Measurements from ENCODE around the gene PSMC3. TPM values are rescaled to one million over a fixed set of nuclear protein-coding genes. Genes with fewer than 3 reads are reported as not detected.

The PSMC3 gene
- total RNA-seq, 1 experiment from 2014 or later: 275 TPM

DNA sequence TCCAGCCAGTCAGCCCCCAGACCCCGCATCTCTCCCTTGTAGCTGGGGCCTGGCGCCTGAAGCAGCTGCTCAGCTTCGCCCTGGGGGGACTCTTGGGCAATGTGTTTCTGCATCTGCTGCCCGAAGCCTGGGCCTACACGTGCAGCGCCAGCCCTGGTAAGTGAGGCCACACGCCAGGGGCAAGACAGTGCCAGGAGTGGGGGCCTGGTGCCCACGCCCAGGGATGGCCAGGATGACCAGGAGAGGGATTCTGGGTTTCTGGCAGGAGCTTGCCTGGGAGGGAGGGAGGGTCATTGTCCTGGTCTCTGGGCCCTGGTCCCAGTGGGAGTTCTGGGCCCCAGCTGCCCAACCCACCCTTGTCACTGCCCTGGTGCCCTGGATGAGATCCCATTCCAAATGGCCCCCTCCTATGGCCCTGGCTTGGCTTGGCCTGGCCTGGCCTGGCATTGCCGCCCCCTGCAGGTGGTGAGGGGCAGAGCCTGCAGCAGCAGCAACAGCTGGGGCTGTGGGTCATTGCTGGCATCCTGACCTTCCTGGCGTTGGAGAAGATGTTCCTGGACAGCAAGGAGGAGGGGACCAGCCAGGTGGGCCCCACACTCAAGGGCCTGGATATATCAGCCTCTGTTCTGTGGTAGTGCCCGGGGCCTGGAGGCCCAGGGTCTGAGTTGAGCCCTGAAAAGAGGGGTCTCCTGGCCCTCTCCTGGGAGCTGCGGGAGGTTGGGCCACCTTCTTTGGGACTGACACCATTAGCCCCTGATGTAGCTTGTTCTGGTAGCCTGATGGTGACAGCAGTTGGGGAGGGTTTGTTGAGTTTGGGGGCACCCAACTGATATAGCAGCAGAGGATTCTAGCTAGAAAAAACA lies 14.1 kb downstream of the PSMC3 start:
- no peak overlapping the region for H3K9ac ChIP-seq (ENCODE audit: low read length)
- H4K20me1 ChIP-seq (ENCODE audit: low read length): peaks cover 9% of the 10 kb centered on the region; the same call in 1 of the 2 replicates
- H3K9me3 ChIP-seq (ENCODE audit: low read length): no peaks in the 10 kb centered on the region
- H2AFZ ChIP-seq (ENCODE audit: low read length): no peak overlapping the region
- H3K79me2 ChIP-seq (ENCODE audit: low read length): peaks cover 26% of the 10 kb centered on the region
- no TSS peak for BruUV-seq (replicated peaks)
- ChIA-PET POLR2A (ENCODE audit: unreplicated experiment) (no interaction called here), CTCF (interaction anchor here (0.5 kb wide), 2 partner anchors 42 to 419 kb away, joined by 4 read pairs; no protein-coding TSS in a partner anchor)
- no peak for ATAC-seq
- H3K4me3 ChIP-seq (ENCODE audit: low read length): no peak overlapping the region
- peak; percentile 51 for DNase-seq
- peaks cover 3% of the 10 kb centered on the region for H3F3A ChIP-seq (ENCODE audit: low read length, unreplicated experiment)
- intact Hi-C loops (cut with micrococcal nuclease): no loop called here
- H3K9me2 ChIP-seq (replicated peaks; ENCODE audit: low read length): no peaks in the 10 kb centered on the region
- peaks cover 42% of the 10 kb centered on the region for H3K4me1 ChIP-seq (ENCODE audit: insufficient read depth, low read length)
- no peak overlapping the region for H3K4me2 ChIP-seq (ENCODE audit: low read length)
- H3K36me3 ChIP-seq (ENCODE audit: low read depth, low read length): no peaks in the 10 kb centered on the region; the same call in 1 of the 2 replicates
- TF ChIP-seq, protein P1, sequence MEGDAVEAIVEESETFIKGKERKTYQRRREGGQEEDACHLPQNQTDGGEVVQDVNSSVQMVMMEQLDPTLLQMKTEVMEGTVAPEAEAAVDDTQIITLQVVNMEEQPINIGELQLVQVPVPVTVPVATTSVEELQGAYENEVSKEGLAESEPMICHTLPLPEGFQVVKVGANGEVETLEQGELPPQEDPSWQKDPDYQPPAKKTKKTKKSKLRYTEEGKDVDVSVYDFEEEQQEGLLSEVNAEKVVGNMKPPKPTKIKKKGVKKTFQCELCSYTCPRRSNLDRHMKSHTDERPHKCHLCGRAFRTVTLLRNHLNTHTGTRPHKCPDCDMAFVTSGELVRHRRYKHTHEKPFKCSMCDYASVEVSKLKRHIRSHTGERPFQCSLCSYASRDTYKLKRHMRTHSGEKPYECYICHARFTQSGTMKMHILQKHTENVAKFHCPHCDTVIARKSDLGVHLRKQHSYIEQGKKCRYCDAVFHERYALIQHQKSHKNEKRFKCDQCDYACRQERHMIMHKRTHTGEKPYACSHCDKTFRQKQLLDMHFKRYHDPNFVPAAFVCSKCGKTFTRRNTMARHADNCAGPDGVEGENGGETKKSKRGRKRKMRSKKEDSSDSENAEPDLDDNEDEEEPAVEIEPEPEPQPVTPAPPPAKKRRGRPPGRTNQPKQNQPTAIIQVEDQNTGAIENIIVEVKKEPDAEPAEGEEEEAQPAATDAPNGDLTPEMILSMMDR (conservative IDR thresholded peaks at IDR 0.05; ENCODE audit: low read depth, low read length): peak; percentile 78
- no peak for TF ChIP-seq EZH2phosphoT487 (IDR thresholded peaks at IDR 0.05; ENCODE audit: borderline replicate concordance, low read length)
- TF ChIP-seq EZH2 (IDR thresholded peaks at IDR 0.05; ENCODE audit: low read length, unreplicated experiment): no peak
- H3K27me3 ChIP-seq (ENCODE audit: low read length): no peaks in the 10 kb centered on the region
- no peak overlapping the region for H3K27ac ChIP-seq (ENCODE audit: low read length)

GRCh38 chr11:47410370-47411264 lies 15.6 kb downstream of the PSMC3 start:
- H3K4me3 ChIP-seq (ENCODE audit: low read length): peak overlapping the region; percentile 88; the same call in 1 of the 2 replicates

More at GRCh38 chr11:47410370-47411264, 15.6 kb downstream of the PSMC3 start:
- no TSS peak for BruUV-seq (replicated peaks)
- Histone ChIP-seq H3K4me1 (ENCODE audit: insufficient read depth, low read length) (peaks cover 29% of the 10 kb centered on the region), H3K9me2 (replicated peaks; ENCODE audit: low read length) (no peaks in the 10 kb centered on the region), H4K20me1 (ENCODE audit: low read length) (no peaks in the 10 kb centered on the region), H3K36me3 (ENCODE audit: low read depth, low read length) (no peaks in the 10 kb centered on the region; the same call in 1 of the 2 replicates), H2AFZ (ENCODE audit: low read length) (no peak overlapping the region), H3K9ac (ENCODE audit: low read length) (no peak overlapping the region), H3K9me3 (ENCODE audit: low read length) (no peaks in the 10 kb centered on the region), H3K4me2 (ENCODE audit: low read length) (peak overlapping the region; percentile 98), H3K79me2 (ENCODE audit: low read length) (peaks cover 26% of the 10 kb centered on the region), H3F3A (ENCODE audit: low read length, unreplicated experiment) (no peaks in the 10 kb centered on the region), H3K27ac (ENCODE audit: low read length) (no peak overlapping the region), H3K27me3 (ENCODE audit: low read length) (no peaks in the 10 kb centered on the region)
- CTCF ChIA-PET: interaction anchor here (0.8 kb wide), 1 partner anchor 36 kb away, joined by 3 read pairs; no protein-coding TSS in a partner anchor
- TF ChIP-seq EZH2phosphoT487 (IDR thresholded peaks at IDR 0.05; ENCODE audit: borderline replicate concordance, low read length) (no peak), EZH2 (IDR thresholded peaks at IDR 0.05; ENCODE audit: low read length, unreplicated experiment) (no peak)
- TF ChIP-seq, protein P1 (conservative IDR thresholded peaks at IDR 0.05; ENCODE audit: low read depth, low read length): no peak
- POLR2A ChIA-PET (ENCODE audit: unreplicated experiment): no interaction called here
- no peak for ATAC-seq
- intact Hi-C loops (cut with micrococcal nuclease): no loop called here
- no peak for DNase-seq
